ENCODE data around the gene RBFOX2.

GRCh38 chr22:35746946-35747703 is 281.5 kb downstream of the RBFOX2 start:
- TF ChIP-seq, protein P1, sequence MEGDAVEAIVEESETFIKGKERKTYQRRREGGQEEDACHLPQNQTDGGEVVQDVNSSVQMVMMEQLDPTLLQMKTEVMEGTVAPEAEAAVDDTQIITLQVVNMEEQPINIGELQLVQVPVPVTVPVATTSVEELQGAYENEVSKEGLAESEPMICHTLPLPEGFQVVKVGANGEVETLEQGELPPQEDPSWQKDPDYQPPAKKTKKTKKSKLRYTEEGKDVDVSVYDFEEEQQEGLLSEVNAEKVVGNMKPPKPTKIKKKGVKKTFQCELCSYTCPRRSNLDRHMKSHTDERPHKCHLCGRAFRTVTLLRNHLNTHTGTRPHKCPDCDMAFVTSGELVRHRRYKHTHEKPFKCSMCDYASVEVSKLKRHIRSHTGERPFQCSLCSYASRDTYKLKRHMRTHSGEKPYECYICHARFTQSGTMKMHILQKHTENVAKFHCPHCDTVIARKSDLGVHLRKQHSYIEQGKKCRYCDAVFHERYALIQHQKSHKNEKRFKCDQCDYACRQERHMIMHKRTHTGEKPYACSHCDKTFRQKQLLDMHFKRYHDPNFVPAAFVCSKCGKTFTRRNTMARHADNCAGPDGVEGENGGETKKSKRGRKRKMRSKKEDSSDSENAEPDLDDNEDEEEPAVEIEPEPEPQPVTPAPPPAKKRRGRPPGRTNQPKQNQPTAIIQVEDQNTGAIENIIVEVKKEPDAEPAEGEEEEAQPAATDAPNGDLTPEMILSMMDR (conservative IDR thresholded peaks at IDR 0.05 in 1 of 2, IDR thresholded peaks at IDR 0.05 in 1 of 2; ENCODE audit: extremely low read depth in 1 of 2, insufficient read depth in 1 of 2, low read depth in 1 of 2, low read length in 2 of 2) = no peak
- no peak for TF ChIP-seq EZH2 (IDR thresholded peaks at IDR 0.05; ENCODE audit: borderline replicate concordance, low read length)
